Frontal cortex (tissue), 4 donors: ENCODE results near the gene ATF6B. TPM values are rescaled to one million over a fixed set of nuclear protein-coding genes. Genes with fewer than 3 reads are reported as not detected.
A peak's percentile ranks its signal among the peaks of the same experiment; 100 is the strongest.

ENCODE experiments used
- DNase-seq, 2 donors: peaks; one replicate each; pipeline ENCODE4 v3.0.0; 2012; ENCODE audit warnings: low spot score in 2 of 2
- FAIRE-seq: peaks from 2 replicates; lab custom pipeline; 2012; peaks lifted over from hg19 to GRCh38; lab: Jason Lieb, UNC
- total RNA-seq: library from RNA; depleted of rRNA; stranded (reverse); fragments of >200 nt; gene quantifications from one replicate; pipeline ENCODE4 v1.2.3, GENCODE V29; 2014
- donor health status: control.
- donor health status: control.
- donor health status: control.

Gene ATF6B
- total RNA-seq: 13.0 TPM

DNA sequence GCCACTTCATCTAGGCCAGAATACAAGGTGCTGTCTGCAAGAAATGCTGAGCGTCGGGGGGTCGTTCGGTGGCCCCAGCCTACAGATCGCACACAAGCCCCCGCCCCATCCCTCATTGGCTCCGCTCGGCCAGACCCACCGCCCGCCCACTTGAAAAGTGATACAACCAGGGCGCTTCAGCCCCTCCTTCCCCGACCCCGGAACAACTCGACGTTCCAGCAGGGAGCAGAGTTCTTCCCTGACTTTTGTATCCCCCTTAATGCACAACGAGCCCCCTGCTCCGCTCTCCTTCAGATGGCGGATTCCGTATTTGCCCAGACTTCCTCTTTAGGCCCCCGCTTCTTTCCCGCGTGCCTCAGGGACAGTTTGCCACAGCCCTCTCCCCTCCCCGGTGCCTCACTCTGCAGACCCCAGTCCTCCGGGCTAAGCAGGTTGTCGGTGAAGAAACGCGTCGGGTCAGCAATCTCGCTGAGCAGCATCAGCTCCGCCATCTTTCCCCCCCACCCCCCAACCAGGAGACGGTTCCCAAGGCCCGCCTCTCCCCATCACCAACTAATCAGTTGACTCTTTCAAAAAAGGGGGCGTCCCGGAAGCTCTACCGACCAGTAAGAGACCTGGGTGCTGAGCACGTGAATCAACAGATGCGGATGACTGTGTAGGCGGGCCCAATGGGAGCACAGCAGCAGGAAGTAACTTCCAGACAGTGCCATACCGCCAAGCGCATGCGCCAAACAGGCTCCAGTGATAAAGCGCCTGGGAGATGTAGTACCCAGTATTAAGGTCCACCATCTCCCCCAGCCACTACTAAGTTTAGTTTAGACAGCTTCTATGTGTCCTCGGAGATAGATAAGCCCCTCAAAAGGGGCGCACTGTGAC, at the start of gene ATF6B:
TSS of gene ATF6B (minus strand) at position 530 of the 876 bp plus-strand sequence. CDS start at position 491, 39 bp downstream.
- peak; percentile 92 for FAIRE-seq
- DNase-seq: peak; percentile 91 to 95

DNA sequence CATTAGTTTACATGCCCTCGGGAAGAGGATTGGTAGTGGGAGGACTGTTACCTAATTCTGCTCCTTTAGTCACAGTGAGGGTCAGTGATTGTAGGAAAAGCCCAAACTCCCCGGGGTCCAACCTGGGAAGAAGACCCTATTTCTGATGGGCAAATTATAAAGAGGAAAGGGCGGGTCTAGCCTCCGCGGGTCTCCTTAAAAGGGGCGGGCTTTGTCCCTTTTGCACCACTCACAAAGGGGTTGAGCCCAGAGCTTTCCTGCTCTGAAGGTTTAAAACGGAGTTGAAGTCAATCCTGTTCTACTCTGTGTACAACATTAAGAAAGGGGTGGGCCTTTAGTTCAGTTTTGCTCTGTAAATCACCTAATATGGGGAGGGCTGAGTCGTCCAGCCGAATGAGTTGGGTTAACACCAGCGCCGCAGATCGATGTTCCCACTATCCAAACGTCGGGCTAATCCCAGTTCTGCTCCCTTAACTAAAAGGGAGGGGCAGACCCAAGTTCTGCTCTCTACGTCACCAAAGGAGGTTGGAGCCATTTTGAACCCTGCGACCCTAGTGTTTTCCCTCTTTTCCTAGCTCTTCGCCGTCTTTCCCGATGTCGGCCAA, 49.2 kb upstream of the ATF6B start:
- no peak for DNase-seq
- no peak for FAIRE-seq

DNA sequence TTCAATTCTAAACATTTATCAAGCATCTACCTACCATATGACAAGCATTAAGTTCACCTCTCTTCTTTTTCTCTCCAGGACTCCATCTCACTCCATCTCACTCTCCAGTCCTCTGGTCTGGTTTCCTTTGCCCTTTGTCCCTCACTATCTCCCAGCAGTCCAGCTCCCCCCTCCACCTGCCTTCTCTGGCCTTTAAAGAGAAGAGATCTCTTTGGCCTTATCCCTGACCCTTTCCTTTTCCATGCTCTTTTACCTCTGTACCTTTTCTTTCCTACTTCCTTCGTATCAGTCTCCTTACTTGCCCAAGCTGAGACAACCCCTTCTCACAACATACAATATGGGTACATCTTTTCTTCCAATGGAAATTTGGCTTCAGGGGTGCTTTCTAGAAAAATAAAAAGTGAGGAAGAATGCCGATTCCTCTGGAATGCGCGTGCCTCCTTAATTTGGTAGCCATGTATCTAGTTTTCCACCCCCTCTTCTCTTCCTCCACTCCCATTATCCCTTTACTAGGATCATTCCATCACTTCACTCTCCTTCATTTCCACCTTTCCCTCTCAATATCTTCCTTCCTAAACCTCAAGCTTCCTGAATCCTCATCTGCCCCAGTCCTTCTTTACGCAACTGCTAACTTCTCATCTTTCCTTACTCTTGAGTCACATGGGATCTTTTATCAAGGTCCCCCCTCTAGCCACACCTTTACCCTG, 48.6 kb upstream of the ATF6B start:
- FAIRE-seq (no peak), DNase-seq (no peak)

DNA sequence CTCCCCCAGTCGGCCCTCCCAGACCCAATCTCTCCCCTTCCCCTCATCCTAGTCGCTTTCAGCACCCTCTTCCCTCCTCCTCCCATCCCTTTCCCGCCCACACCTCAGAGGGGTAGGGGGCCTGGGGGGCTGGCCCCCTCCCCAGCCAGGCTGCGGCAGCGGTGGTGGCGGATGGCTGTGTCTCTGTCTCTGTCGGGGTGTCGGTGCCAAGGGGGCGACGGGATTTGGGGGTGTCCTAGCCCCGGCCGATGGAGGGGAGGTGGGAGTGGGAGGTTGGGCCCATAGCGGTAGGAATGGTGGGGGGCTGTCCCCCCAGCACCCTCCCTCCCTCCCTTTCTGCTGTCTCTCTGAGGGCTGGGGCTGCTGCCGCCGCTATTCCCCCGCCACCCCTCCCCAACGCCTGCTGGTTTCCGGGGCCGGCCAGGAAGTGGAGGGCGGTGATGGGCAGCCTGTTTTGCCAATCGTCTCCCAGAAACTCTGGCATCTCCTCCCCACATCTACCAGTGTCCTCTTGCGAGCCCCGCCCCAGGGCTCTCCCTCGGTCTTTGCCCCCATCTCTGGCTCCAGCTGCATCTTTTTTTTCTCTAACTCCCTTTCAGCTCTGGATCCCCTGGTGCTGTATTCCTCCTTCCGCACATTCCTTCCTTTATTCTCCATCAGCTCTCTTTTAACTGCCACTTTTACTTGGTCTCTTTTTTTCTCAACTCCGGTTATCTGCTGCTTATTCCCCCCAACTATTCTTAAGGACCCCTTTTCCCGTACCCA, 47.8 kb upstream of the ATF6B start, which contains the start of gene AGPAT1:
TSS of gene AGPAT1 (minus strand) at position 374 of the 765 bp plus-strand sequence. CDS start 4,588 bp downstream, outside the sequence.
- no peak for FAIRE-seq

DNA sequence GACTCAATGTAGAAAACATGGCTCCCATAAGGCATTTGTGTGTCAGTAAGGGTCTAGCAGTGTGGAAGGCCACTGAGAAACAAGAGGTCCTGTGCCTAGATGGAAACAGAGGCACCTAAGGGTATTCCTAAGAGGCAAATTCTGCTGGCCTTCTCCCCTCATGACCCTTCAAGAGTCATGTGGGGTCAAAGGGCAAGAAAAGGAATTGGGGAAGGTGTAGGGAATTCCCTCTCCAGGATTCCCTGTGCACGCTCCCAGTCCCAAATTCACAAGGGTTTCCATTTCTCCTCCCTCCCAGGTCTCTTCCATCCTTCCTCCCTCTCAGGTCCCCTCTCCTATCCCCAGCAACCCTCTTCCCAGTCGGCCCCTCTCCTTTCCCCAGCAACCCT, 47.3 kb upstream of the ATF6B start:
- FAIRE-seq (no peak), DNase-seq (no peak)

More for the DNA sequence above, 47.8 kb upstream of the ATF6B start, which contains the start of gene AGPAT1:
- peak; percentile 89 to 97 for DNase-seq

DNA sequence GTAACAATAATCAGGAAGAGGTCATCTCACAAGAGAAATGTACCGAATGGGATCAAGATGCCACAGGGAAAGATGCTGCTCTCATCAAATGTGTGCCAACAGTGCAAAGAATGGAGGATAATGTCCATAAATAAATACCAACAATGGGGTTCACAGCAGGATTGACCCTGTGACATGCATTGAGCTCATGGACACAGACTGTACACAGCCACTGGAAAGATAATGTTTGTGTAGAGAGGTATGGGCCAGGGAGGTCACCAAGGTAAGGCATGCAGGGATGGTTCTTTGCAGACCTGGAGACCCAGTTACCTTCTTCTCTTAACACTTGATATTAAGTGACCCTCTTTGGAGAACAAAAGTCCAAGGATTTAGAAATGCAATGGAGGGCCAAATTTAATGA, 46.4 kb upstream of the ATF6B start:
- DNase-seq (no peak), FAIRE-seq (no peak)

DNA sequence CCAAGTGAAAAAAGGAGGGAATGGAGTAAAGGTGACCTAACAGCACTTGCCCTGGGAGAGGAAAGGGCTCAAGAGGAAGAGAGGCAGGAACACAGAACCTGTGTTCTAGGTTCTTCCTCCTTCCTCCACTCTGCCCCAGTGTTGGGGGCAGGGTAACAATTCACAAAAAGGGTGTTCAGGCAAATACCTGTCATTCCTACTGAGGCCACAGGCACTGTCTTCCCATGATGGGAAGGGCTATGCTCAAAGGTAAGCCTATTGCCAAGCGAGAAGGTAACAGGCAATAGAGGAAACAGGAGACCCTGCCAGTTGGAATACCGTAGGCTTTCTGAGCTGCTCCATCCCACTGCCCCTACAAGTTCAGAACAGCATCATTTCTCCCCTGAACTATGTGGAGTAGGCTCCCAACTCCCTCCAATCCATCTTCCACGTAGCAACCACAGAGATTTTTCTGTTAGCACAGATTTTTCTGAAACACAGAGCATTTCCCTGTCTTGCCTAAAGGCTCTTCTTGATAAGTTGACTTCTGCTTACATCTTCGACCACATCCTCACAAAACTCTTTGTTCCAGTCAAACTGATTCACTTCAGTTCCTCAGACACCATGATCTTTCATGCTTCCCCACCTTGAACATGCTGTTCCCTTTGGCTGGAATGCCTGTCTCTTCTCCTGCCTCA, 45.1 kb upstream of the ATF6B start:
- DNase-seq (no peak), FAIRE-seq (no peak)

DNA sequence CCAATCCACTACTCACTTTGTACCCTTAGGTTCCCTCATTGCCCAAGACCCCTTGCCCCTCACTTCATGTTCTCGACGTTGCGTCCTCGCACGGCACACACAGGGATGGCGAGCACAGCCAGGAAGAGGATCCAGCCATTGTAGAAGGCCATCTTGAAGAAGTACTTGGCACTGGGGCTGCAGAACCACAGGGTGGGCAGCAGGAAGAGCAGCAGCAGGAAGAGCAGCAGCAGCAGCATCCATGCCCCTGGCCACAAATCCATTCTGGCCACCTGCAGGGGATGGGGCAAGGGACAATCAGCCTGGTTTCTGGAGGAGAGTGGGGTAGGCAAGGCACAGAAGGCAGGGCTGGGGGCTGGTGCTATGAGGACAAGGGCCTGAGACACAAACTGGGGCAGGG, 43.2 kb upstream of the ATF6B start:
- no peak for FAIRE-seq
- no peak for DNase-seq

DNA sequence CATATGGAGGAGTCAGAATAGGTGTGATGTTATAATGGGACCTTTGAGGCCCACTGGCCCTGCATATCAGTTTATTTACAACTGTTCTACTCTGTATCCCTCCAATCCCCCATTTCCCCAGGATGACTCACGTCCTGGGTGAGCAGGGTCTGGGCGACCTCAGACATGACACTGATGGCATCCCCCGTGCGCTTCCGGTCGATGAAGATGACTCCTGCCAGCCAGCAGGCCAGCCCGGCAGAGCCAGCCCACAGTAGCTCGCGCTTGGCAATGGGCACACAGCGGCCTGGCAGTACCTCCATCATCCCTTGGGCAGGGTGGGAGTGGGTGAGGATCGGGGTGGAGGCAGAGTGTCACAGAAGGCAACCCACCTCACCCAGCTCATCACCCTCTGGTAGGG, 42.2 kb upstream of the ATF6B start:
- no peak for FAIRE-seq
- no peak for DNase-seq

DNA sequence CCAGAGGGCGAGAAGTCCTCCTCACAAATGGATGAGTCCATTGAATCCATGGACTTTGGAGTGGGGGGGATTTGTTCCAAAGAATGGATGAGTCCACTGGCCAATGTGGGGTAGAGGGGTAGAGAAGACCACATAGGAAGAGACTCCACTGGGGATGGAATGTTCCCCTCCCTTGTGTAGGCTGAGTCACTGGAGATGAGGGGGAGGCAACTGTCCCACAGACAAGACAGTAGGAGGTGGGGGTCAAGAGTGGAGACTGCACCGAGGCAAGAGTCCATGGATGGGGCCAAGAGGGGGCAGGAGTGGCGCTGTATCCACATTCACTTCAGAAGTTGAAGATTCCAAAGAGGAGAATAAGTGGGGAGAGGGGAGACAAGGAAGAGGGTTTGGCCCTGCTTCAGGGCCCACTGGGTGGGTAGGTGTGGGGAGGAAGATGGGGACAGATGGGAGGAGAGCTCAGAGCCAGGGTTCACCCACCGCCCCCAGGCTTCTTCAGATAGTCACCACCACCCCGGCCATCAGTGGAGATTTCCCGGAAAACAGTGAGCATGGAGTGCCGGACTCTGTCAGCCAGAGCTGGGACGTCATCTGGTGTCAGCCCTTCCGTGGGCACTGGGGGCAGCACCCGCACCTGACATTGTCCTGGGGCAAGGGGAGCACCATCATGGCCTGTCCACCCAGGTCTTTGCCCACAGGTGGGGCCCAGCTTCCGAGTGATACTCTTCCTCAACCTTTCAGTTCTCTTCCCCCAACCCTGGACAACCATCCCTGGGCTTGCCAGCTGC, 41.0 kb upstream of the ATF6B start:
- FAIRE-seq (no peak), DNase-seq (no peak)

DNA sequence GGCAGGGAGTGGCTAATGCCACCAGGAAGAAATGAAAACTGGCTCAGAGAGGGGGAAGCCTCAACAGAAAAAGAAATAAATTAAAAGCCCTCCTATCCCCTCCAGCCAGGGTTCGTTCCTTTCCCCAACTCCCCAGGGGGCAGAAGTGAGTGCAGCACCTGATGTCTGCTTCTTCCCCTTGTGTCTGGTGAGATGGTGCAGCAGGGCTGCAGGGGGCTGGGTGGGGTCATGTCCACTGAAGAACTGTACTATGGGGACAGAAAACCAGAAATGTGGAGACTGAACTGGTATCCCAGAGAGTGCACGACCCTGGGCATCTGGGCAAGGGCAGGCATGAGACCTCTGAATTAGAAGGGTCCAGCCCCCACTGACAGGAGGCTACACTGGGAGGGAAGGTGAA, 40.3 kb upstream of the ATF6B start:
- FAIRE-seq (no peak), DNase-seq (no peak)

DNA sequence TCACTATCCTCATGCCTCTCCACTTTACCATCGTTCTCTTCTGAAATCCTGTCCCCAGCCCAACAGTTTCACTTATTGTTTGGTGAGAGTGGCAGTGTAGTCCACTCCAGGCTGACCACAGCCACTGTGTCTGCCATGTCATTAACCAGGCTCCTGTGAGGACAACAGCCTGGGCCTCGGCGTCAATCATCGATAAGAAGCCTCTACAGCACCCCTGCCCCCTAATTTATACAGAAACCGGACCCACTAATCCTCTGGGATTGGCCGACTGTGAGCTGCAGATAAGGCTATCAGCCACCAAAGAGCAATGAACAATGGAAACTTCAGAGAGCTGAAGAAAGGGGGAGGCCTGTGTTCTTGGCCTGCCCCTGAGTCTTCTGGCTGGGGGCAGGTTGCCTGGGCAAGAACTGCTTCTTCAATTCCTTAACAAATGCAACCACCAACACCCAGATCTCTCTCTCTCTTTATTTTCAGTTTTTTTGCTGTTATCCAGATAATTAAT, 39.8 kb upstream of the ATF6B start:
- FAIRE-seq: no peak
- DNase-seq: no peak

DNA sequence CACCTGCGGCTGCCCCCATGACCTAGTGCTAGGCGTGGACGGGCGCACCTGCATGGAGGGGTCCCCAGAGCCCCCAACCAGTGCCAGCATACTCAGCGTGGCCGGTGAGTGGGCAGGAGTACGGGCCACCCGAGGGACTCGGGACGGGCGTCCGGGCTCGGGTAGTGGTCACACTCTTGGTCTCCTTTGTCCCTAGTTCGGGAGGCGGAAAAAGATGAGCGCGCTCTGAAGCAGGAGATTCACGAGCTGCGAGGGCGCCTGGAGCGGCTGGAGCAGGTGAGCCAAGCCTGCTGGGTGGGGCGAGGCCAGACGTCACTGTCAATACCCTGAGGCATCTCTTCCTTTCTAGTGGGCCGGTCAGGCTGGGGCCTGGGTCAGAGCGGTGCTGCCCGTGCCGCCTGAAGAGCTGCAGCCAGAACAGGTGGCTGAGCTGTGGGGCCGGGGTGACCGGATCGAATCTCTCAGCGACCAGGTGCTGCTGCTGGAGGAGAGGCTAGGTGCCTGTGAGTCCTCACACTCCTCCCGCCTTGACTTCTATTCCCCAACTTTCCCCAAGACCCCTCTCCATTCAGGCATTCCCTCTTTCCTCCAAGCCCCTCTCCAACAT, 39.2 kb upstream of the ATF6B start:
- FAIRE-seq: no peak

DNA sequence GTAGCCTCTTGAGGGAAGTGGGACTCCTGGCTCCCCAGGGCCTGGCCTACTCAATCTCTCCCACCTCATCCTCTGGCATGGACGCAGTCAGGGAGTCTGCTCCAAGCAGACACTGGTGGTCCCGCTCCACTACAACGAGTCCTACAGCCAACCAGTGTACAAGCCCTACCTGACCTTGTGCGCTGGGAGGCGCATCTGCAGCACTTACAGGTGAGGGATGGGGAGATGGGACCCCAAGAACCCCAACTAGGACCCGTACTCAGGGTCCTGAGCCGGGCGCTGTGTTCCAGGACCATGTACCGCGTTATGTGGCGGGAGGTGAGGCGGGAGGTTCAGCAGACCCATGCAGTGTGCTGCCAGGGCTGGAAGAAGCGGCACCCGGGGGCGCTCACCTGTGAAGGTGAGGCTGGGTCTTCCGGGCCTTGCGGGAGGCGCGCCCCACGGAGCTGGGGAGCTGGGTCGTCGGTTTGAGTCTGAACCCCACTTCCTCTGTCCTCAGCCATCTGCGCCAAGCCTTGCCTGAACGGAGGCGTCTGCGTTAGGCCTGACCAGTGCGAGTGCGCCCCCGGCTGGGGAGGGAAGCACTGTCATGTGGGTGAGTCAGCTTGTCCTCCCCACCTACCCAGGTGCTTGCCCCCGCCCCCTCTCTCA, 38.5 kb upstream of the ATF6B start:
- FAIRE-seq (no peak), DNase-seq (no peak)

More for the DNA sequence above, 39.2 kb upstream of the ATF6B start:
- DNase-seq: no peak

DNA sequence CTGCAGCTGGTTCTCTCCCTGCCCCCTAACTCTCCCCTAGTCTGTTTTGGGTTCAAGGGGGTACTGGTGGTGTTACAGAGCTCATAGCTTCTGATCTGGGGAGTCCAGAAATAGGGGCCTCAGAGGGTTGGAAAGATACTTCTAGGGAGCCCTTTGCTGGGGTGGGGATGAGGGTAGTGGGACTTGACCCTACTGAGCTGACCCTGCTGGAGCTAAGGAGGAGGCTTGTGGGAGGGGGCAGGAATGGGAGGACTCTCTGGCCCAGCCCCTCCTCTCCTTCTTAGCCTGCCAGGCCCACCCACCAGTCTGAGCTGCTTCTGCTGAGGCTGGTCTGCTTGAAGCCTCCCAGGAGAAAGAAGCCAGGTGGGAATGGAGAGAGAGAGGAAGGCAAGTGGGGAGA, 36.2 kb upstream of the ATF6B start, which contains the start of gene EGFL8:
TSS of gene EGFL8 (plus strand) at position 301 of the 400 bp plus-strand sequence. CDS start 1,571 bp downstream, outside the sequence.
- no peak for FAIRE-seq
- no peak for DNase-seq

DNA sequence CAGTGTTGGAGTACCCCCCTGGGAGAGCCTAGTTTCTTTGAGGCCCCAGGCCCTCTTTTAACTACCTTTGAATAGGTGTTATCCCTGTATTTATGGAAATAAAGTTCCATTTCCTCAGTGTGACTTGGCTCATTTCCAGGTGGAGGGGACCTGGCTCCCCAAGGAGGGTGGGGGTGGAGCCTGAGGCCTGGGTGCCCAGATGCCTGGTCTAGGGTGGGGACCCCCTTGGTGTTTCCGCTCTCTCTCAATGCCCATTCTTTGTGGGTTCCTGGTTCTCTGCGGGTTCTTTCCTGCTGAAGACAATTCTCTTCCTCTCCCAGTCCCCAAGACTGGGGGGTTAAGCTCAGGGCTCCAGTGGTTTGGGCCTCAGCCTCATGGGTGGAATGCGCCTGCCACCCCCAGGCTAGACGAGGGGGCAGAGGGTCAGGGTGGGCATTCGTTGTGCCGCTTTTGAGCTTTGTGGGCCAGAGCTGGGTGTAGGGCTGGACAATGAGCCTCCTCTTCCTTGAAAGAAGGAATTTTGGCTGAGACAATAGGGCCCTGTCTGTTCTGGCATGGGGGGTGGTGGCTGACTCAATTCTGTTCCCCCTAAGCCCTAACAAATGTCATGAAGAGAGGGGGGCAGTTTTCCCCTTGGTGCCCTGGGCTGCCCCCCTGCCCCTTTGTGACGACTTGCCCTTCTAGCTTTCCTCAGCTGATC, 35.7 kb upstream of the ATF6B start:
- peak in 1 of 2 donors; percentile 42 for DNase-seq
- no peak for FAIRE-seq

DNA sequence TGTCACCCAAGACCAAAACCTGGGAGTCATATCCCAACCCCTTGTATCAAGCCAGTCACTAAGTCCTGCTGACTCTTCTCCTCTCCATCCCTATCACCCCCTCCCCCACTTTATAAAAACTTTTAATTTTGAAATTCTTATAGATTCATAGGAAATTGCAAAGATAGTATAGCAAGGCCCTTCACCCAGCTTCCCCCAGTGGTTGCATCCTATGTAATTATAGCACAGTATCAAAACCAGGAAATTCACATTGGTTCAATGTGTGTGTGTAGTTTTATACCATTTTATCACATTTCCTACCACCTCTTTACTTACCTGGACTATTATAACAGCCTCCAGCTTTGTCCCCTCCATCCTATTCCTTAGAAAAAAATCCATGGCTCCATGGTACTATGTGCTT, 30.0 kb upstream of the ATF6B start:
- no peak for FAIRE-seq
- DNase-seq: no peak
